T-helper 22 cell (primary cell): Measurements from ENCODE around the gene USP5.
A peak's percentile ranks its signal among the peaks of the same experiment; 100 is the strongest.
"Not testable (repeated sequence)": the region's sequence is repeated elsewhere in the genome, so short reads cannot be mapped to it uniquely, and the experiment has no call there.

ENCODE experiments used
- DNase-seq: peaks from one replicate; pipeline ENCODE4 v3.0.0-alpha.2; 2020; ENCODE audit warnings: low read depth

Gene USP5

GRCh38 chr12:6865307-6865706 lies 13.4 kb downstream of the USP5 start:
- DNase-seq, result not testable (repeated sequence)

GRCh38 chr12:6866163-6866919 lies 14.4 kb downstream of the USP5 start:
- no peak for DNase-seq

GRCh38 chr12:6866920-6867412 lies 15.0 kb downstream of the USP5 start:
- no peak for DNase-seq

- peak; percentile 69 for DNase-seq
Measured at GRCh38 chr12:6867413-6868210, 15.7 kb downstream of the USP5 start, which contains the start of gene TPI1. TSS of gene TPI1 (plus strand) at chr12:6867531. CDS start at chr12:6867567, 36 bp downstream.

- no peak for DNase-seq
Measured at GRCh38 chr12:6868211-6869048, 16.5 kb downstream of the USP5 start.

- DNase-seq, result peak; percentile 60
Measured at GRCh38 chr12:6869049-6870021, 17.4 kb downstream of the USP5 start.

- DNase-seq, result not testable (repeated sequence)
Measured at GRCh38 chr12:6870304-6870703, 18.4 kb downstream of the USP5 start.

- no peak for DNase-seq
Measured at GRCh38 chr12:6871052-6871957, 19.4 kb downstream of the USP5 start.

- peak; percentile 63 for DNase-seq
Measured at GRCh38 chr12:6872073-6873048, 20.4 kb downstream of the USP5 start.

GRCh38 chr12:6873094-6874014 lies 21.4 kb downstream of the USP5 start, which contains the start of gene SPSB2:
TSS of gene SPSB2 (minus strand) at chr12:6873303. CDS start at chr12:6872901, 402 bp downstream.
- peak; percentile 97 for DNase-seq

GRCh38 chr12:6874015-6874368 lies 22.0 kb downstream of the USP5 start:
- DNase-seq, result not testable (repeated sequence)

GRCh38 chr12:6879824-6880223 lies 27.9 kb downstream of the USP5 start:
- DNase-seq, result not testable (repeated sequence)

- no peak for DNase-seq
Measured at GRCh38 chr12:6883252-6883651, 31.3 kb downstream of the USP5 start.

- no peak for DNase-seq
Measured at GRCh38 chr12:6883683-6884082, 31.7 kb downstream of the USP5 start.

GRCh38 chr12:6884539-6884938 lies 32.6 kb downstream of the USP5 start:
- DNase-seq, result no peak

- DNase-seq, result not testable (repeated sequence)
Measured at GRCh38 chr12:6886206-6886999, 34.5 kb downstream of the USP5 start.

- no peak for DNase-seq
Measured at GRCh38 chr12:6887460-6887859, 35.5 kb downstream of the USP5 start.
